Keratinocyte (primary cell): ENCODE data around the gene AHRR. TPM values are rescaled to one million over a fixed set of nuclear protein-coding genes. Genes with fewer than 3 reads are reported as not detected.

Experiments
- DNase-seq: peaks from one replicate; pipeline ENCODE4 v3.0.0-alpha.2; 2011; ENCODE audit warnings: low read depth, missing footprints, low spot score
- FAIRE-seq: peaks from 2 replicates; lab custom pipeline; 2011; peaks lifted over from hg19 to GRCh38; lab: Jason Lieb, UNC
- H2AFZ ChIP-seq: 2 replicates; pipeline ENCODE4 v1.6.0; 2012; ENCODE audit warnings: low read length, control low read depth, inconsistent platforms; ENCODE audit not compliant: control insufficient read depth
- H3K27ac ChIP-seq: 2 replicates; pipeline ENCODE4 v1.5.1; 2011; ENCODE audit warnings: low read length; ENCODE audit not compliant: control insufficient read depth, insufficient read depth
- H3K27me3 ChIP-seq: 3 replicates; pipeline ENCODE4 v1.6.0; 2011; ENCODE audit warnings: low read length; ENCODE audit not compliant: control insufficient read depth, insufficient read depth; ENCODE audit errors: extremely low read depth
- H3K36me3 ChIP-seq, 2 experiments: 2 replicates in 1 of 2; 3 replicates in 1 of 2; pipeline ENCODE4 v1.5.1; 2011; ENCODE audit warnings: low read length in 2 of 2, mild to moderate bottlenecking in 1 of 2; ENCODE audit not compliant: control insufficient read depth in 2 of 2, insufficient read depth in 2 of 2; ENCODE audit errors: extremely low read depth in 1 of 2
- H3K4me1 ChIP-seq: 3 replicates; pipeline ENCODE4 v1.5.1; 2011; ENCODE audit warnings: low read length; ENCODE audit not compliant: control insufficient read depth, insufficient read depth; ENCODE audit errors: extremely low read depth
- H3K4me2 ChIP-seq: 3 replicates; pipeline ENCODE4 v1.6.0; 2011; ENCODE audit warnings: low read depth, low read length; ENCODE audit not compliant: control insufficient read depth, insufficient read depth; ENCODE audit errors: extremely low read depth
- H3K4me3 ChIP-seq, 3 experiments: fragments of 200-600 bp in 1 of 3; sonication (generic) in 1 of 3; 2 replicates in 2 of 3; 3 replicates in 1 of 3; pipeline ENCODE4 v1.5.1; 2011 to 2016; ENCODE audit warnings: low read length in 3 of 3, mild to moderate bottlenecking in 3 of 3, control low read depth in 2 of 3, inconsistent platforms in 1 of 3, low read depth in 1 of 3, mixed read lengths in 1 of 3, mixed run types in 1 of 3, moderate library complexity in 1 of 3; ENCODE audit not compliant: control insufficient read depth in 2 of 3, insufficient read depth in 2 of 3; ENCODE audit errors: extremely low read depth in 1 of 3
- H3K79me2 ChIP-seq: 2 replicates; pipeline ENCODE4 v1.6.0; 2012; ENCODE audit warnings: low read length; ENCODE audit not compliant: control insufficient read depth, insufficient read depth
- H3K9ac ChIP-seq: 3 replicates; pipeline ENCODE4 v1.6.0; 2011; ENCODE audit warnings: low read length; ENCODE audit not compliant: control insufficient read depth, insufficient read depth; ENCODE audit errors: extremely low read depth
- H3K9me1 ChIP-seq: 3 replicates; pipeline ENCODE4 v1.6.0; 2011; ENCODE audit warnings: low read length; ENCODE audit not compliant: control insufficient read depth, insufficient read depth; ENCODE audit errors: extremely low read depth
- H3K9me3 ChIP-seq: 2 replicates; pipeline ENCODE4 v1.5.1; 2012; ENCODE audit warnings: low read depth, low read length; ENCODE audit not compliant: control insufficient read depth
- H4K20me1 ChIP-seq: 3 replicates; pipeline ENCODE4 v1.6.0; 2011; ENCODE audit warnings: low read length; ENCODE audit not compliant: control insufficient read depth, insufficient read depth; ENCODE audit errors: extremely low read depth
- EZH2 ChIP-seq: IDR thresholded peaks from one replicate; pipeline ENCODE4 v1.6.1; 2012; ENCODE audit warnings: inconsistent platforms, mild to moderate bottlenecking, low read length, moderate library complexity
- dilution Hi-C: fragments of 300-500 bp; cut with MboI; formaldehyde crosslinking; loops from one replicate; pipeline ENCODE4 v1.7.0; 2020; ENCODE audit warnings: low sequenced_read_pairs; ENCODE audit not compliant: extremely low pct_ligation_motif_present
- polyA plus RNA-seq, 5 experiments: library from polyadenylated mRNA; depleted of rRNA in 3 of 5; stranded (reverse) in 3 of 5; stranded (forward) in 1 of 5; unstranded in 1 of 5; fragments of >200 nt; gene quantifications; 1 replicate in 1 of 5; 2 replicates in 3 of 5; 3 replicates in 1 of 5; pipeline versions ENCODE4 v1.2.1 to v1.2.3, GENCODE V29; 2011 to 2012; ENCODE audit warnings: missing spikeins in 2 of 5, low read depth in 1 of 5, low replicate concordance in 1 of 5
- TF ChIP-seq, protein P1 (sequence below), 3 experiments: IDR thresholded peaks in 1 of 3; conservative IDR thresholded peaks in 1 of 3; optimal IDR thresholded peaks in 1 of 3; 2 replicates in 2 of 3; 3 replicates in 1 of 3; pipeline versions ENCODE3 to v1.5.1; 2011; ENCODE audit warnings: low read length in 3 of 3, mild to moderate bottlenecking in 3 of 3, moderate library complexity in 2 of 3, control low read depth in 1 of 3, inconsistent platforms in 1 of 3; ENCODE audit not compliant: insufficient read depth in 2 of 3; ENCODE audit errors: extremely low read depth in 1 of 3

Gene AHRR
- polyA plus RNA-seq, 1 donor (not counting 4 experiments of a cell fraction or from before 2014, with no cell fraction given), result 0.24 TPM

DNA sequence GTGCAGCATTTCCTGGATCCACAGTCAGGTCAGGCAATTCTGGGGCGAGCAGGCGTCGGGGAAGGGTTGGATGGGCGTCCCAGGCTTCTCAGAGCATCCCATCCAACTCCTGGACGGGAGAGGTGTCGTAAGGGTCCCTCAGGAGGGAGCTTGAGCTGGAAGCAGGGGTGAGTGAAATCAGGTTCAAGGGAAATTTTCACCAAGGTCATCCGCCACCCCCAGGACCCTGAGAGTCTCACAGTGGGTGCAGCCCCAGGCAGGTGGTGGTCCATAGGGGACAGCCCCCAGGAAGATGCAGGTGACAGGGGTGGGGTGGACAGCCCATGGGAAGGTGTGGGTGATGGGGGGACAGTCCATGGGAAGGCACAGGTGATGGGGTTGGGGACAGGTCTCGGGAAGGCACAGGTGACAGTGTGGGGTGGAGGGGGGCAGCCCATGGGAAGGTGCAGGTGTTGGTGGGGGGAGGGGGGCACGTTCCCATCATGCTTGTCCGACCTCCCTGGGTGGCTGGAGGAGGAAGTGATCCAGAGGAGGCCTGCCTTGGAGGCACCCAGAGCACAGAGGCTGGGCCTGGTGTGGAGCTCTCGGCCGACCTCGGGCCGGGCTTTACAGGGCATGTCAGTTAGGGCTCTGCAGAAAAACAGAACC lies 48.9 kb downstream of the AHRR start:
- Histone ChIP-seq H3K4me3 (no peak overlapping the region), H3K9me1 (no peaks in the 10 kb centered on the region), H4K20me1 (no peaks in the 10 kb centered on the region), H3K4me2 (no peak overlapping the region), H2AFZ (no peak overlapping the region), H3K9me3 (no peaks in the 10 kb centered on the region), H3K36me3 (no peaks in the 10 kb centered on the region), H3K27ac (no peak overlapping the region), H3K4me1 (peaks cover 3% of the 10 kb centered on the region), H3K27me3 (peaks cover 20% of the 10 kb centered on the region), H3K79me2 (no peaks in the 10 kb centered on the region), H3K9ac (no peak overlapping the region)
- FAIRE-seq (no peak), DNase-seq (no peak)
- dilution Hi-C loops, result no loop called here
- TF ChIP-seq, protein P1, sequence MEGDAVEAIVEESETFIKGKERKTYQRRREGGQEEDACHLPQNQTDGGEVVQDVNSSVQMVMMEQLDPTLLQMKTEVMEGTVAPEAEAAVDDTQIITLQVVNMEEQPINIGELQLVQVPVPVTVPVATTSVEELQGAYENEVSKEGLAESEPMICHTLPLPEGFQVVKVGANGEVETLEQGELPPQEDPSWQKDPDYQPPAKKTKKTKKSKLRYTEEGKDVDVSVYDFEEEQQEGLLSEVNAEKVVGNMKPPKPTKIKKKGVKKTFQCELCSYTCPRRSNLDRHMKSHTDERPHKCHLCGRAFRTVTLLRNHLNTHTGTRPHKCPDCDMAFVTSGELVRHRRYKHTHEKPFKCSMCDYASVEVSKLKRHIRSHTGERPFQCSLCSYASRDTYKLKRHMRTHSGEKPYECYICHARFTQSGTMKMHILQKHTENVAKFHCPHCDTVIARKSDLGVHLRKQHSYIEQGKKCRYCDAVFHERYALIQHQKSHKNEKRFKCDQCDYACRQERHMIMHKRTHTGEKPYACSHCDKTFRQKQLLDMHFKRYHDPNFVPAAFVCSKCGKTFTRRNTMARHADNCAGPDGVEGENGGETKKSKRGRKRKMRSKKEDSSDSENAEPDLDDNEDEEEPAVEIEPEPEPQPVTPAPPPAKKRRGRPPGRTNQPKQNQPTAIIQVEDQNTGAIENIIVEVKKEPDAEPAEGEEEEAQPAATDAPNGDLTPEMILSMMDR (optimal IDR thresholded peaks at IDR 0.05 in 1 of 3, IDR thresholded peaks at IDR 0.05 in 1 of 3, conservative IDR thresholded peaks at IDR 0.05 in 1 of 3; ENCODE audit: extremely low read depth in 1 of 3, insufficient read depth in 2 of 3, low read length in 3 of 3), result no peak
- TF ChIP-seq EZH2, result no peak

GRCh38 chr5:370959-371810 lies 49.7 kb downstream of the AHRR start:
- TF ChIP-seq, protein P1 (optimal IDR thresholded peaks at IDR 0.05 in 1 of 3, IDR thresholded peaks at IDR 0.05 in 1 of 3, conservative IDR thresholded peaks at IDR 0.05 in 1 of 3; ENCODE audit: extremely low read depth in 1 of 3, insufficient read depth in 2 of 3, low read length in 3 of 3), result no peak
- TF ChIP-seq EZH2, result no peak
- dilution Hi-C loops, result no loop called here
- no peaks in the 10 kb centered on the region for H3K79me2 ChIP-seq
- no peaks in the 10 kb centered on the region for H4K20me1 ChIP-seq
- no peaks in the 10 kb centered on the region for H3K9me3 ChIP-seq
- H3K4me1 ChIP-seq, result peaks cover 3% of the 10 kb centered on the region
- no peaks in the 10 kb centered on the region for H3K36me3 ChIP-seq
- no peak overlapping the region for H3K4me2 ChIP-seq
- DNase-seq (no peak), FAIRE-seq (no peak)
- H3K9me1 ChIP-seq, result no peaks in the 10 kb centered on the region
- H3K4me3 ChIP-seq, result no peak overlapping the region
- no peak overlapping the region for H2AFZ ChIP-seq
- H3K27me3 ChIP-seq, result peaks cover 22% of the 10 kb centered on the region
- no peak overlapping the region for H3K9ac ChIP-seq
- H3K27ac ChIP-seq, result no peak overlapping the region
